AG10803 (cell line): ENCODE results near the gene NCAPD2.

Experiments
- DNase-seq: peaks from one replicate; pipeline ENCODE4 v3.0.0; 2010; ENCODE audit warnings: low read depth
- H3K4me3 ChIP-seq: 2 replicates; pipeline ENCODE4 v1.5.1; 2011; ENCODE audit warnings: mild to moderate bottlenecking, low read length, control low read depth
- TF ChIP-seq, protein P1 (sequence below): conservative IDR thresholded peaks from 2 replicates; pipeline ENCODE4 v1.5.1; 2011; ENCODE audit warnings: mild to moderate bottlenecking, low read length, control low read depth, inconsistent platforms

NCAPD2 gene

GRCh38 chr12:6548556-6548955 is 54.7 kb downstream of the NCAPD2 start:
- peak overlapping the region; percentile 58 for H3K4me3 ChIP-seq
- DNase-seq = no peak
- TF ChIP-seq, protein P1, sequence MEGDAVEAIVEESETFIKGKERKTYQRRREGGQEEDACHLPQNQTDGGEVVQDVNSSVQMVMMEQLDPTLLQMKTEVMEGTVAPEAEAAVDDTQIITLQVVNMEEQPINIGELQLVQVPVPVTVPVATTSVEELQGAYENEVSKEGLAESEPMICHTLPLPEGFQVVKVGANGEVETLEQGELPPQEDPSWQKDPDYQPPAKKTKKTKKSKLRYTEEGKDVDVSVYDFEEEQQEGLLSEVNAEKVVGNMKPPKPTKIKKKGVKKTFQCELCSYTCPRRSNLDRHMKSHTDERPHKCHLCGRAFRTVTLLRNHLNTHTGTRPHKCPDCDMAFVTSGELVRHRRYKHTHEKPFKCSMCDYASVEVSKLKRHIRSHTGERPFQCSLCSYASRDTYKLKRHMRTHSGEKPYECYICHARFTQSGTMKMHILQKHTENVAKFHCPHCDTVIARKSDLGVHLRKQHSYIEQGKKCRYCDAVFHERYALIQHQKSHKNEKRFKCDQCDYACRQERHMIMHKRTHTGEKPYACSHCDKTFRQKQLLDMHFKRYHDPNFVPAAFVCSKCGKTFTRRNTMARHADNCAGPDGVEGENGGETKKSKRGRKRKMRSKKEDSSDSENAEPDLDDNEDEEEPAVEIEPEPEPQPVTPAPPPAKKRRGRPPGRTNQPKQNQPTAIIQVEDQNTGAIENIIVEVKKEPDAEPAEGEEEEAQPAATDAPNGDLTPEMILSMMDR = no peak

- H3K4me3 ChIP-seq = peak overlapping the region; percentile 58; the same call in 1 of the 2 replicates
- DNase-seq = peak; percentile 80
- TF ChIP-seq, protein P1 = no peak
Observed at GRCh38 chr12:6548966-6549683, 55.2 kb downstream of the NCAPD2 start.

DNA sequence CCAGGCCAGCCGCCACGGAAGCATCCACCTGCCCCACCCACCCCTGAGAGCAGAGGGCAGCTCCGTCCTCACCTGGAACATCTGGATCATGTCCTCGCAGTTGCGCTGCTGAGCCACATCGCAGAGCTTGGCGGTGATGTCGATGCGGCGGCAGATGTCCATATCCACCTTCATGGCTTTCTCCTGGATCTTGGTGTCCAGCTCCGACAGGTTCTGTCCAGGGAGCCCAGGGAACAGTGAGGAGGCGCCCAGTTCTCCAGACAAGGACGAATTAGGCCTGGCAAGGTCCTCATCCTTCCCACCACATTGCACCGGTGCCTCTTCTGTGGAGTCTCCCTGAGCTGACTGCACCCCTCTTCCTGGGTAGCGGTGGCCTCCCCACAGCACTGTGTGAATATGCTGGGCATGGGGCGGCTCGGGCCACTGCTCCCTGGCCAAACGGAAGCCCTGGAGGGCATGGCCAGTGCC is 55.8 kb downstream of the NCAPD2 start:
- TF ChIP-seq, protein P1 = no peak
- H3K4me3 ChIP-seq = no peak overlapping the region
- no peak for DNase-seq

DNA sequence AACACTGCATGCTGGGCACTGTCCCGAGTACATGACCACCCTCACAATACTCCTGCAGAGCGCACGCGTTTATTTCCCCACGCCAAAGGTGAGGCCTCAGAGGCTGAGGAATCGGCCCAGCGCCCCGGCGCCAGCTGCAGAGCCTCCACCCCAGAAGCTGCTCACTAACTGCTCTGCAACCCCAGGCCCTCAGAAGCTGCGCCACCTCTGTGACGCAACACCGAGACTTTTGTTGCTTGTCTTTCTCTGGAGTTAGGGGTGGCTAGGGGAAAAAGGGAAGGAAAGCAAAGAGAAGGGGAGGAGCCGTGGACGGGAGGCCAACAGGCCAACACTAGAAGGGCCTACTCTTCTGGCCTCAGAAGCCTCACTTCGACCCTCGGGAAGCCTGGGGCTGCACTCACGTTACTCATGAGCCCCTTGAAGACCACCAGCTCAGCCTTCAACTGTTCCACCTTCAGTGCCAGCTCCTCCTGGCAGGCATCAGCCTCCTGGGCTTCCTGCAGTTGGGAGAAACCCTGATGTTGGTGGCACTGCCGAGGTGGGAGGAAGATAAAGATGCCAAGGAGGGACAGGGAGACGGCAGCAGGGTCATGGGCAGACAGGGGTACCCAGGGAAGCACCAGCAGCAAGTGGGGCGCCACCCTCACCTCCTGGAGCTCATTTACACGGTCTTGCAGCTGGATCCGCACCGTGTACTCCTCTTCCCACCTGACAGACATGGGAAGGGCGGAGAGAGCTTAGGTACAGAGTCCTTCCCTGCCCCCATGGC is 56.6 kb downstream of the NCAPD2 start:
- DNase-seq = no peak
- TF ChIP-seq, protein P1 = no peak
- peak overlapping the region; percentile 49 for H3K4me3 ChIP-seq

- TF ChIP-seq, protein P1 = no peak
- H3K4me3 ChIP-seq = peak overlapping the region; percentile 49
- DNase-seq = peak; percentile 82
Observed at GRCh38 chr12:6551063-6551461, 57.2 kb downstream of the NCAPD2 start.

DNA sequence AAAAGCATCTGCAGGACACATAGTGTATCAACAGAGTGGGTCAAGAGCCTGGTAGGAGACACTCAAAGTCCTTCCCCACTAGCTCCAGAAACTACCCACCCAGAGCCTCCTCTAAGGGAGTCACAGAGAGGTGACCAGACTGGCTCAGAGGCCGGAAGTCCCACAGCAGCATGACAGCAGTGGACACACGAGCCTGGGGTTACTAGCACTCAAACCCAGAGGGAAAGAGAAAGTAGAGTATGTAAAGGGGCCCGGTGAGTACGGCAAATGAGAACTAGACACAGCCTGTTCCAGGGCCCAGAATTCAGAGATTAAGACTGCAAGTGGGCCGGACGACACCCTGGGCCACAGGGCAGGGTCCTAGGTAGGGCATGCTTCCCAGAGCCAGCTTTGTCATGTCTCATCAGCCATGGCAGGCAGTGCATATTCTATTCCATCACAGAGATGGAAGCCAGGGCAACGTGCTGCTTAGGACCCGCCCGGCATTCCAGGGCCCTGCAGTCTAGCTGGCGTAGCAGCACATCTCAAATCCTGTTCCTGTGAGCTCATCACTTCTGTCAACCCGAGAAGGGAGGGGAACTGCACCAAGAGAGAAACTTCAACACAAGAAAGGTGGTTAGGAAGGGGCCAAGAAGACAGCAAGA is 57.7 kb downstream of the NCAPD2 start:
- TF ChIP-seq, protein P1 = no peak
- H3K4me3 ChIP-seq = peak overlapping the region; percentile 49
- peak; percentile 86 for DNase-seq
